Kidney (tissue), 14 donors: ENCODE results near the gene SH3RF3. TPM values are rescaled to one million over a fixed set of nuclear protein-coding genes. Genes with fewer than 3 reads are reported as not detected.

Source experiments
- DNase-seq, 5 donors: peaks; one replicate each; pipeline ENCODE4 v3.0.0-alpha.2; 2013 to 2020
- FAIRE-seq: peaks from 2 replicates; lab custom pipeline; 2012; peaks lifted over from hg19 to GRCh38; lab: Jason Lieb, UNC
- H3K27ac ChIP-seq, 2 donors: one replicate each; pipeline ENCODE4 v1.7.0; 2013; ENCODE audit warnings: low read depth in 2 of 2, low read length in 2 of 2, inconsistent platforms in 1 of 2
- H3K27me3 ChIP-seq: one replicate; pipeline ENCODE4 v1.7.1; 2013; ENCODE audit warnings: low read length, inconsistent platforms; ENCODE audit not compliant: control insufficient read depth, insufficient read depth
- H3K36me3 ChIP-seq, 3 donors: one replicate each; pipeline versions ENCODE4 v1.7.0 to v1.7.1; 2013; ENCODE audit warnings: low read length in 3 of 3, control low read depth in 1 of 3, inconsistent platforms in 1 of 3; ENCODE audit not compliant: insufficient read depth in 3 of 3, control insufficient read depth in 2 of 3
- H3K4me1 ChIP-seq, 3 donors: one replicate each; pipeline versions ENCODE4 v1.7.0 to v1.7.1; 2013; ENCODE audit warnings: low read length in 3 of 3, inconsistent platforms in 1 of 3, low read depth in 1 of 3; ENCODE audit not compliant: control insufficient read depth in 2 of 3, insufficient read depth in 2 of 3
- H3K4me3 ChIP-seq, 3 donors: one replicate each; pipeline versions ENCODE4 v1.7.0 to v1.8.1; 2013; ENCODE audit warnings: low read length in 3 of 3, control low read depth in 1 of 3, inconsistent platforms in 1 of 3
- H3K9ac ChIP-seq, 3 donors: one replicate each; pipeline versions ENCODE4 v1.7.0 to v1.7.1; 2013; ENCODE audit warnings: low read length in 3 of 3, control low read depth in 1 of 3, inconsistent platforms in 1 of 3
- H3K9me3 ChIP-seq, 3 donors: one replicate each; pipeline versions ENCODE4 v1.7.0 to v1.7.1; 2013; ENCODE audit warnings: low read length in 3 of 3, control low read depth in 1 of 3, inconsistent platforms in 1 of 3; ENCODE audit not compliant: control insufficient read depth in 2 of 3, insufficient read depth in 1 of 3
- CTCF ChIP-seq: IDR thresholded peaks from 3 replicates; pipeline ENCODE4 v1.5.1; 2012; ENCODE audit warnings: mild to moderate bottlenecking, moderate library complexity, borderline replicate concordance; ENCODE audit not compliant: insufficient read depth; ENCODE audit errors: extremely low read depth
- intact Hi-C: fragments of 100-400 bp; cut with DNase I; formaldehyde crosslinking; loops from one replicate; pipeline ENCODE4 v1.11.1; 2022
- polyA plus RNA-seq: library from polyadenylated mRNA; stranded (reverse); fragments of 350-450 nt; fragmentation: Illumina TruSeq; extraction: RNeasy Lipid Tissue Mini Kit (QIAGEN cat#74804); gene quantifications from one replicate; pipeline ENCODE4 v1.2.3, GENCODE V29; 2014; ENCODE audit warnings: low read depth, low replicate concordance; ENCODE audit not compliant: insufficient read depth
- total RNA-seq: library from RNA; stranded (reverse); fragmentation: NEBNext Ultra II Directional; extraction: Animal tissue kit (Norgen Biotek cat#: 25700); gene quantifications from one replicate; pipeline ENCODE4 v1.2.1, GENCODE V29; 2021
- donor health status: control.
- donor health status: control.
- donor health status: control.
- donor health status: control.
- donor health status: control.
- donor health status: DM: yes; HTN: yes; CAD: no.
- donor health status: Normal renal cell carcinoma (clear cell type).

Gene SH3RF3
- total and polyA plus RNA-seq, 2 donors from 2014 or later: 1.7 to 10.7 TPM

- H3K27me3 ChIP-seq: peaks cover 3% of the 10 kb centered on the region
- DNase-seq: peak in 4 of 5 donors; percentile 39 to 79 (median 65)
- intact Hi-C loops: no loop called here
- TF ChIP-seq CTCF: peak; percentile 64
- peak overlapping the region in 1 of 3 donors; percentile 34 for H3K9ac ChIP-seq
- H3K4me1 ChIP-seq: peaks cover 0 to 19% (median 15%) of the 10 kb centered on the region in 3 donors
- peak overlapping the region; percentile 70 to 83 for H3K27ac ChIP-seq
- H3K9me3 ChIP-seq: peaks cover 0 to 3% (median 0%) of the 10 kb centered on the region in 3 donors
- H3K4me3 ChIP-seq: no peak overlapping the region
- FAIRE-seq: no peak
- no peaks in the 10 kb centered on the region for H3K36me3 ChIP-seq
Measured at GRCh38 chr2:109516445-109517117, 387.6 kb downstream of the SH3RF3 start.

DNA sequence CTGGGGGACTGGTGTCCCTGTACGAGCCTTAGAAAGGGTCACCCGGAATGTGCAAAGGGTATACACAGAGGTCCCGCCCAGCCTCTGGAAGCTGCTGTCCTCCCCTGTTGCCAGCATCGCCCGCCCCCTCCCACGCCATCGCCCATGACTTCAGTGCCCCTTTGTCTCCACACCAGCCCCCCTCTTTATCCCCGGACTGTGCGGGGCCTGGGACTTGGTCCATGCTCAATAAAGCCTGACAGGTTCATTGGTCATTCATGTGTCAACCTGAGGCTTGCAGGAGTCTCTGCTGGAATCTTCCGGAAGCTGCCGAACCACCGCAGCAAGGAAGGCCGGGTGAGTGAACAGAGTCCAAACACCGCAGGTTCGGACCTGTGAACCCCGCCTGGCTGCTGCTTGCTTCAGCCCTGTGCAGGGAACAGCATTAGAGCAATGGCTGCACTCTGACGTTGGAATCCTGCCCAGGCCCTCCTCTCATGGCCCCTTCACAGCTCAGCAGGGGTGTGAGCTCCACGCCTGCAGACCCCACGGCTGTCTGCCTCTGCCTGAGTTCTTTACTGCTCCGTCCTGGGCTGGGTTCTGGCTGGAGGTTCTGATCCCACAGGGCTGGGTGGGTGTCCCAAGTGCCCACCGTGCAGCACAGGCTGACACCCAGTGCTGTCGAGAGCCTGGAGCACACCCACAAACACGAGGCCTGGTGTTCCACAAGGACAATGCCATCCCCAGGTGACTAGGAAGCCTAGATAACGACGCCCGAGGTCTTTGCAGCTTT is 388.3 kb downstream of the SH3RF3 start:
- Histone ChIP-seq H3K9ac (peak overlapping the region in 1 of 3 donors; percentile 34), H3K27ac (peak overlapping the region; percentile 76 to 83), H3K4me1 (peaks cover 0 to 19% (median 15%) of the 10 kb centered on the region in 3 donors), H3K27me3 (peaks cover 3% of the 10 kb centered on the region), H3K4me3 (no peak overlapping the region), H3K9me3 (peaks cover 0 to 3% (median 0%) of the 10 kb centered on the region in 3 donors), H3K36me3 (no peaks in the 10 kb centered on the region)
- intact Hi-C loops: no loop called here
- no peak for TF ChIP-seq CTCF
- DNase-seq (peak in 1 of 5 donors; percentile 28), FAIRE-seq (no peak)

DNA sequence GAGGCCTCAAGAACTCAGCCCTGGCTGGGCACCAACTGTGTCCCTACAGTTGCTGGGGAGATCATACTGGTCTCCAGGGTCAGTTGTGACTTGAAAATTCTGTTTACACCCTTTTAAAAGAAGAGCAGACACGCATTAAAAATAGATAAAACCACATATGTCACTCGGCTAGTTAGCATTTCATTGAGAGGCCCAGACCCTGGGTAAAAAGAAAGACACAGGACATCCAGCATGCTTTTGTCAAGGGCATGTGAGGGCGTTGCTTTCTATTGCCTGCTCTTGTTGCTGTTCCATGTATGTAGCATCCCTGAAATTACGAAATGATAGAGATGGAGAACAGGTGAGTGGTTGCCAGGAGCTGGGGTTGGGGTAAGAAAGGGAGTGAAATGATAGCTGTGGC is 390.5 kb downstream of the SH3RF3 start:
- Histone ChIP-seq H3K27ac (no peak overlapping the region), H3K36me3 (no peaks in the 10 kb centered on the region), H3K9ac (no peak overlapping the region), H3K4me1 (peaks cover 0 to 10% (median 9%) of the 10 kb centered on the region in 3 donors), H3K9me3 (no peaks in the 10 kb centered on the region), H3K27me3 (no peaks in the 10 kb centered on the region), H3K4me3 (no peak overlapping the region)
- intact Hi-C loops: no loop called here
- no peak for DNase-seq
- no peak for TF ChIP-seq CTCF
- no peak for FAIRE-seq
